GM12874 (cell line): ENCODE results near the gene PRPS2.

ENCODE experiments used
- CTCF ChIP-seq: IDR thresholded peaks from 2 replicates; pipeline ENCODE4 v1.5.1; 2011; ENCODE audit warnings: low read depth, mild to moderate bottlenecking, control low read depth, low read length, moderate library complexity; ENCODE audit not compliant: insufficient read depth

PRPS2 gene

GRCh38 chrX:12844319-12844718 lies 53.1 kb downstream of the PRPS2 start:
- TF ChIP-seq CTCF = no peak

- TF ChIP-seq CTCF = no peak
These were observed 74.1 kb downstream of the PRPS2 start for GRCh38 chrX:12865359-12865758.

GRCh38 chrX:12866451-12867377 lies 75.5 kb downstream of the PRPS2 start, which contains the start of gene TLR7:
TSS of gene TLR7 (plus strand) at chrX:12867072. CDS start at chrX:12867579, 507 bp downstream.
- TF ChIP-seq CTCF = no peak

GRCh38 chrX:12867685-12868084 lies 76.5 kb downstream of the PRPS2 start:
- no peak for TF ChIP-seq CTCF

- no peak for TF ChIP-seq CTCF
These were observed 77.5 kb downstream of the PRPS2 start for GRCh38 chrX:12868747-12869146.

GRCh38 chrX:12871257-12871656 lies 80.0 kb downstream of the PRPS2 start:
- TF ChIP-seq CTCF = no peak

- TF ChIP-seq CTCF = no peak
These were observed 81.5 kb downstream of the PRPS2 start for GRCh38 chrX:12872741-12873140.
